Measurements from ENCODE around the gene COL2A1. TPM values are rescaled to one million over a fixed set of nuclear protein-coding genes. Genes with fewer than 3 reads are reported as not detected.

Gene COL2A1
- polyA plus RNA-seq, 4 donors: 36.5 to 51.7 (median 42.8) TPM

GRCh38 chr12:48031135-48031960 lies 27.1 kb upstream of the COL2A1 start:
- DNase-seq (ENCODE audit: low read depth in 4 of 4, low spot score in 3 of 4): no peak

- no peak for DNase-seq (ENCODE audit: low read depth in 4 of 4, low spot score in 3 of 4)
Observed at GRCh38 chr12:48030173-48030650, 25.9 kb upstream of the COL2A1 start.

- DNase-seq (ENCODE audit: low read depth in 4 of 4, low spot score in 3 of 4): no peak
Observed at GRCh38 chr12:48029491-48030172, 25.4 kb upstream of the COL2A1 start.

GRCh38 chr12:48028541-48029431 lies 24.5 kb upstream of the COL2A1 start:
- no peak for DNase-seq (ENCODE audit: low read depth in 4 of 4, low spot score in 3 of 4)

GRCh38 chr12:48027183-48028002 lies 23.1 kb upstream of the COL2A1 start:
- no peak for DNase-seq (ENCODE audit: low read depth in 4 of 4, low spot score in 3 of 4)

GRCh38 chr12:48026060-48026827 lies 22.0 kb upstream of the COL2A1 start:
- DNase-seq (ENCODE audit: low read depth in 4 of 4, low spot score in 3 of 4): no peak

- DNase-seq (ENCODE audit: low read depth in 4 of 4, low spot score in 3 of 4): no peak
Observed at GRCh38 chr12:48025281-48025680, 21.0 kb upstream of the COL2A1 start.

- no peak for DNase-seq (ENCODE audit: low read depth in 4 of 4, low spot score in 3 of 4)
Observed at GRCh38 chr12:48024735-48025134, 20.5 kb upstream of the COL2A1 start.

- no peak for DNase-seq (ENCODE audit: low read depth in 4 of 4, low spot score in 3 of 4)
Observed at GRCh38 chr12:48023386-48023785, 19.1 kb upstream of the COL2A1 start.

- DNase-seq (ENCODE audit: low read depth in 4 of 4, low spot score in 3 of 4): no peak
Observed at GRCh38 chr12:48022676-48023385, 18.6 kb upstream of the COL2A1 start.

GRCh38 chr12:48022180-48022521 lies 17.9 kb upstream of the COL2A1 start:
- DNase-seq (ENCODE audit: low read depth in 4 of 4, low spot score in 3 of 4): no peak

GRCh38 chr12:48021485-48022179 lies 17.4 kb upstream of the COL2A1 start:
- no peak for DNase-seq (ENCODE audit: low read depth in 4 of 4, low spot score in 3 of 4)

- DNase-seq (ENCODE audit: low read depth in 4 of 4, low spot score in 3 of 4): no peak
Observed at GRCh38 chr12:48019639-48020265, 15.5 kb upstream of the COL2A1 start.

GRCh38 chr12:48018618-48018995 lies 14.3 kb upstream of the COL2A1 start:
- no peak for DNase-seq (ENCODE audit: low read depth in 4 of 4, low spot score in 3 of 4)

- no peak for DNase-seq (ENCODE audit: low read depth in 4 of 4, low spot score in 3 of 4)
Observed at GRCh38 chr12:48017921-48018617, 13.8 kb upstream of the COL2A1 start.

- DNase-seq (ENCODE audit: low read depth in 4 of 4, low spot score in 3 of 4): no peak
Observed at GRCh38 chr12:48017496-48017895, 13.2 kb upstream of the COL2A1 start.

- DNase-seq (ENCODE audit: low read depth in 4 of 4, low spot score in 3 of 4): no peak
Observed at GRCh38 chr12:48016373-48017020, 12.2 kb upstream of the COL2A1 start.
